Posterior cingulate gyrus (tissue), 11 donors: ENCODE measurements around the gene ZRANB3.
"Not testable (repeated sequence)": the region's sequence is repeated elsewhere in the genome, so short reads cannot be mapped to it uniquely, and the experiment has no call there.

Experiments used
- DNase-seq, 10 donors: peaks; one replicate each; pipeline versions ENCODE4 v3.0.0 to v3.0.0-alpha.2; 2020 to 2021; ENCODE audit warnings: mixed read lengths in 3 of 10
- intact Hi-C: fragments of 100-400 bp; cut with DNase I; formaldehyde crosslinking; loops from one replicate; pipeline ENCODE4 v1.15.1; 2023

ZRANB3 gene

DNA sequence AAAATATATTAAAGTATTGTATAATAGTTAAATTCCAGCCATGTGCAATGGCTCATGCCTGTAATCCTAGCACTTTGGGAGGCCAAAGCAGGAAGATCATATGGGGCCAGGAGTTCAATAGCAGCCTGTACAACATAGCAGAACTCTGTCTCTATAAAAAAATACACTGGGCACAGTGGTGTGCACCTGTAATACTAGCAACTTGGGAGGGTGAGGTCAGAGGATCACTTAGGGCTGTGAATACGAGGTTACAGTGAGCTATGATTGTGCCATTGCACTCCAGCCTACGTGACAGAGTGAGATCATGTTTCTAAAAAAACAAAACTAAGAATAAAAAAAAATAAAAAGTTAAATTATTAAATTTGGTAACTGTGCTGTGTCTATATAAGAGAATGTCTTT is 36.1 kb downstream of the ZRANB3 start:
- DNase-seq = no peak
- intact Hi-C loops = no loop called here

DNA sequence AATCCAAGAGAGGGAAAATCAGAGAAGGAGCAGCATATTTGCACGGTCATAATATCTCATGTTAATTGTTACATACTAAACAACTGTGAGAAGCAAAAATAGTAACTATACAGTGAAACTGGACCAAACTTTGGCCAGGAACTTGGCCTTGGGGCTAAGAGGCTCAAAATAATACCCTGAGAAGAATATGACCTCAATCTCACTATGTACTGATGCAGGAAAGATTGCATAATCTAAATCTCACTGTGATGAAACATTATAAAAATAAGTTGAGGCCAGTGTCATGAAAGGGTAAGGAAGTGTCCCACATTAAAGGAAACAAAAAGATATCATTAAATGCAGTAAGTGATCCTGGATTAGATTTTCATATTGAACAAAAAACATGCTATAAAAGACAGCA is 36.5 kb downstream of the ZRANB3 start:
- no peak for DNase-seq
- intact Hi-C loops = no loop called here

DNA sequence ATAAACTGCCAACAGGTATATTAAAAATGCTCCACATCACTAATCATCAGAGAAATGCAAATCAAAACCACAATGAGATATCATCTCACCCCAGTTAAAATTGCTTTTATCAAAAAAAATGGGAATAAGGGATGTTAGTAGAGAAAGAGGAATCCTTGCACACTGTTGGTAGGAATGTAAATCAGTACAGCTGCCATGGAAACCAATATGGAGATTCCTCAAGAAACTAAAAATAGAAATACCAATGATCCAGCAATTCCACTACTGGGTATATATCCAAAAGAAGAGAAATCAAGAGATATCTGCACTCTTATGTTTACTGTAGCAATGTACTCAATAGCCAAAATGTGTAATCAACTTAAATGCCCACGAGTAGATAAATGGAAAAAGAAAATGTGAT is 40.6 kb downstream of the ZRANB3 start:
- intact Hi-C loops = no loop called here
- no peak for DNase-seq

DNA sequence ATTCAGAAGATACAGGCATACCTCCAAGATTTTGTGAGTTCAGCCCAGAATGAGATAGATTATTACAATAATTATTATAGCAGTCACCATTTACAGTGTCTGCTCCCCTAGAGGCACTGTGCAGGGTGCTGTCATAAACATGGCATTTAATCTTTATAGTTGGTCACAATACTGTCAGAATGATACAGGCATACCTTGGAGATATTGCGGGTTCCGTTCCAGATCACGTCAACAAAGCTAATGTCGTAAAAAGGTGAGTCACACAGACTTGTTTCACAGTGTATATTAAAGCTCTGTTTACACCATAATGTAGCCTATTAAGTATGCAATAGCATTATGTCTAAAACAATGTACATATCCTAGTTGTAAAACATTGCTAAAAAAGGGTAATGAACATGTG is 45.6 kb downstream of the ZRANB3 start:
- intact Hi-C loops = no loop called here

DNA sequence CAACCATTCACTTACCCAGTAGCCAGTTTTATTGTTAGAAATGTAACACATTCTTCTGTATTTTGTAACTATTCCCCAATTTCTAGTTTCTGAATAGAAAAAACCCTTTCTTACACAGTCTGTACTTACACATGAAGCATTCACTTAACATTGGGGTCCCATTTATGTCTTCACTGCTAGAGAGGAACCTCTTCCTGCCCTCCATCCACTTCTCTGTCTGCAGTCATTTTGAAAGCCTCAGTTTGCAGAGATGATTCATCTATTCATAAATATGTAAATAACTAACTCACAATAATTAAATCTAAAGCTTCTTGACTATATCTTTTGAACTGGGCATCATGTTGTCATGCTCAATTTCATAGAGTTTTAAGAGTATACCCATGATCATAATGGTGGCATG is 55.9 kb downstream of the ZRANB3 start:
- intact Hi-C loops = no loop called here
- DNase-seq = no peak

More for the DNA sequence above, 45.6 kb downstream of the ZRANB3 start:
- DNase-seq = no peak

DNA sequence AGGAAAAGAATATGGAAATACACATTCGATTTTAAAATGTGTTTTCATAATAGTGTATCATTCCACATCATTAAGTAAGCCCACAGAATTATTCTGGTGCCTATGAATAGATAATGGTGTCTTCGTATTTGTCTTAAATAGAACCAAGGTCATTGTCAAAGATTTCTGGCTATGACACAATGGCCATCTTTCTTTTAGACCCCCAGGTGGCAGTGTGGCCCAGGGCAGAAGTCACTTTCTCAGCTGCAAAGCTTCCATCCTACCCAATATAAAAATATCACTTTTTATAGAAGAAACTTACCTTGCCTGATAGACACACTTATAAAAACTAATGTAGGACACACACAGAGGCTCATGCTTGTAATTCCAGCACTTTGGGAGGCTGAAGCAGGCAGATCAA is 57.5 kb downstream of the ZRANB3 start:
- DNase-seq = no peak
- intact Hi-C loops = no loop called here

DNA sequence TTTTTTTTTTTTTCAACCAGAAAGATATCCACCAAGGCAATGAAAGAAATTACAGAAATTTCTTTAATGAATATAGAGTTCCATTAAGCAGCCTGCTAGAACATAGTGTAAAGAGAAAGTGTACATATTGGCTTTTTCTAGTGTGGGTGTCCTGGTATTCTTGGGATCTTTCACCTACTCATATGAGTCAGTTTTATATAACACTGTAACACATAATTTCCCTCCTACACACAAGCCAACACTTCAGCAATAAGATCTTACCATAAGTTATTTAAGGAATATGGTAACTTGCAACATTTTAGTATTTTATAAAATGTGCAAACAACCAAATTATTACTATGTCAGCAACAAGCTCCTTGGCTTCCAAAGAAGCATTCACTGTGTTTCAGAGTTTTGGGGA is 59.9 kb downstream of the ZRANB3 start:
- DNase-seq = no peak
- intact Hi-C loops = no loop called here

DNA sequence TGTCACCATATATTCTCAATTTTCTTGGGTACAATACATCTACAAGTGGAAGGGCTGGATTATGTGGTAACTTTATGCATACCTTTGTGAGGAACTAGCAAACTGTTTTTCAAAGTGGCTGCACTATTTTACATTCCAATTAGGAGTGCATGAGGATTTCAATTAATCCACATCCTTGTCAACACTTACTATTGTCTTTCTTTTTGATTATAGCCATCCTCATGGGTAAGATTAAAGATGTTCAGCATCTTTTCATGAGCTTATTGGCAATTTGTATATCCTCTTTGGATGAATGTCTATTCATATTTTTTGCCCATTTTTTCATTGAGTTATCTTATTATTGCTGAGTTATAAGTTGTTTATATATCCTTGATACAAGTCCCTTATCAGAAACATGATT is 73.7 kb downstream of the ZRANB3 start:
- no peak for DNase-seq
- intact Hi-C loops = no loop called here

DNA sequence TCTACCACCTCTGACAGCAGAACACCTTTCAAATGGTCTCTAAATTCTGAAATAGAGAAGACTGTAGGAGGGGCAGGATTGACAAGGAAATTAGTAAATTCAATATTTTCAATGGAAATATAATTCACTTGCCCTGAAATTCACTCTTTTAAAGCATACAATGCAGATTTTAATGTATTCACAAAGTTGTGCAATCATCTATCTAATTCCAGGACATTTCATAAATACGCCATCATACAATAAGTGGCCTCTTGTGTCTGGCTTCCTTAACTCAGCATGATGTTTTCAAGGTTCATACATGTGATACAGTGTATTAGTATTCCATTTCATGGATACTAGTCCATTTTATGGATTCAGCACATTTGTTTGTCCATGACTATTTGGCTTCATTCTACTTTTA is 74.2 kb downstream of the ZRANB3 start:
- DNase-seq = no peak
- intact Hi-C loops = no loop called here

DNA sequence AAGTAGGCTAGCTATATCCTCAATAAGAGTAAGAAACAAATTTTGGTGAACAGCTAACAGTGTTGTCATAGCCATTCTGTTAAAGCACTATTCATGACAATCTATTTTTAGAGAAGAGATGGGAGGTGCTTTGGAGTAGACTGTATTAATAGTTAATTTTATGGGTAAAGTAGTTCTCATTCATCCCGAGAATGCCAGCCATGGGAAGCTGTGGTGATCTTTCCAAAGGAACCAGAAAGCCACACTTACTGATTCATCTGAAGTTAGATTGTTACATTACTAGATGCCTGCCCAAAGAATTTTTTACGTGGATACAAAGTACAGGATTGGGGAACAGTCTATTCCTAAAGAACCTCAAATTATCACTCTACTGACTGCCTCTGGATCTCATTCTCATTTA is 74.6 kb downstream of the ZRANB3 start:
- DNase-seq = no peak
- intact Hi-C loops = no loop called here

DNA sequence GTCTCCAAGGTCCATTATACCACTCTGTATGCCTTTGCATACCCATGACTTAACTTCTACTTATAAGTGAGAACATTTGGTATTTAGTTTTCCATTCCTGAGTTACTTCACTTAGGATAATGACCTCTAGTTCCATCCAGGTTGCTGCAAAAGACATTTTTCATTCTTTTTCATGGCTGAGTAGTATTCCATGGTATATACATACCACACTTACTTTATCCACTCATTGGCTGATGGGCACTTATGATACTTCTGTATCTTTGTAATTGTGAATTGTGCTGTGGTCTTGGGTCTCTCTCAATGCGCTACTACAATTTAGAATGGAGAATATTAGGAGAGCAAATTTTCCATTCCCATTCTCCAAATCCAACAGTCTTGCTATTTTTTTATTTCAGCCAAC is 76.4 kb downstream of the ZRANB3 start:
- intact Hi-C loops = no loop called here
- DNase-seq = no peak

DNA sequence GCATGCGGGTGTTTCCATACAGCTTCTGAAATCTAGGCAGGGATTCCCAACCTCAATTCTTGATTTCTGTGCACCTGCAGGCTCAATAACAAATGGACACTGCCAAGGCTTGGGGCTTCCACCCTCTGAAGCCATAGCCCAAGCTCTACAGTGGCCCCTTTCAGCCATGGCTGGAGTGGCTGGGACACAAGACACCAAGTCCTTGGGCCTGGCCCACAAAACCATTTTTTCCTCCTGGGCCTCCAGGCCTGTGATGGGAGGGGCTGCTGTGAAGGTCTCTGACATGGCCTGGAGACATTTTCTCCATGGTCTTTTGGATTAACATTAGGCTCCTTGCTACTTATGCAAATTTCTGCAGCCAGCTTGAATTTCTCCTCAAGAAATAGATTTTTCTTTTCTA is 78.0 kb downstream of the ZRANB3 start:
- DNase-seq, intact Hi-C loops: not testable (repeated sequence)

DNA sequence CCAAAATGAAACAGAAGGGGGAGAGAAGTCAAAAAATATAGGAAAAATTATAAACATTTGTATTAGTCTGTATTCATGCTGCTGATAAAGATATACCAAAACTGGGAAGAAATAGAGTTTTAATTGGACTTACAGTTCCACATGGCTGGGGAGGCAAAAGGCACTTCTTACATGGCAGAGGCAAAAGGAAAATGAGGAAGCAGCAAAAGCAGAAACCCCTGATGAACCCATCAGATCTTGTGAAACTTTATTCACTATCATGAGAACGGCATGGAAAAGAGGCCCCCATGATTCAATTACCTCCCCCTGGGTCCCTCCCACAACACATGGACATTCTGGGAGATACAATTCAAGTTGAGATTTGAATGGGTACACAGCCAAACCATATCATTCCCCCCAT is 79.1 kb downstream of the ZRANB3 start:
- DNase-seq = no peak
- intact Hi-C loops = no loop called here

DNA sequence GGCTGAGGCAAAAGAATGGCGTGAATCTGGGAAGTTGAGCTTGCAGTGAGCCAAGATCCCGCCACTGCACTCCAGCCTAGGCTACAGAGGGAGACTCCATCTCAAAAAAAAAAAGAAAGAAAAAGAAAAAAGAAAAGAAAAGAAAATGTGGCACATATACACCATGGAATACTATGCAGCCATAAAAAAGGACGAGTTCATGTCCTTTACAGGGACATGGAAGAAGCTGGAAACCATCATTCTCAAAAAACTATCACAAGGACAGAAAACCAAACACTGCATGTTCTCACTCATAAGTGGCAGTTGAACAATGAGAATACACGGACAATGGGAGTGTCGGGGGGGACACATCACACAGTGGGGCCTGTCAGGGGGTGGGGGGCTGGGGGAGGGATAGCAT is 88.0 kb downstream of the ZRANB3 start:
- intact Hi-C loops, DNase-seq: not testable (repeated sequence)

DNA sequence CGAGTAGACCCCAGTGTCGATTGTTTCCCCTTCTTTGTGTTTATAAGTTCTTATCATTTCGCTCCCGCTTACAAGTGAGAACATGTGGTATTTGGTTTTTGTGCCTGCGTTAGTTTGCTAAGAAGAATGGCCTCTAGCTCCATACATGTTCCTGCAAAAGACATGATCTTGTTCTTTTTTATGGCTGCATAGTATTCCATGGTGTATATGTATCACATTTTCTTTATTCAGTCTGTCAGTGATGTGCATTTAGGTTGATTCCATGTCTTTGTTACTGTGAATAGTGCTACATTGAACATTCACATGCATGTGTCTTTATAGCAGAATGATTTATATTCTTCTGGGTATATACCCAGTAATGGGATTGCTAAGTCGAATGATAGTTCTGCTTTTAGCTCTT is 95.9 kb downstream of the ZRANB3 start:
- DNase-seq, intact Hi-C loops: not testable (repeated sequence)

DNA sequence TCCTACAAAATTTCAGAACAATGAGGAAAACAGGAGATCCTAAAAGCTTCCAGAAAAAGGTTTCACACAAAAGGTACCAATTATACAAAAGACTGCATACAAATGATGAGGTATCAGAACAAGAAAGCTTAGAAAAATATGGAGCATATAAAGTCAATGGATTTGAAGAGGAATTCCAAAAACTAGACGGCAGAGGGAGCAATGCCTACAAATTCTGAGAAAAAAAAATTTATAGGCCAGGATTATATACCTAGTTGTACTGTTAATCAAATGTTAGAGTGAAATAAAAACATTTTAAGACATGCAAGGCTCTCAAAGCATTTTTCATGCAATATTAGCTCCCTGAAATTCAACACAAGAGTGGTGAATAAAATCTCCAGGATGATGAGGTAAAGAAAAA is 106.2 kb downstream of the ZRANB3 start:
- DNase-seq = no peak
- intact Hi-C loops = no loop called here

DNA sequence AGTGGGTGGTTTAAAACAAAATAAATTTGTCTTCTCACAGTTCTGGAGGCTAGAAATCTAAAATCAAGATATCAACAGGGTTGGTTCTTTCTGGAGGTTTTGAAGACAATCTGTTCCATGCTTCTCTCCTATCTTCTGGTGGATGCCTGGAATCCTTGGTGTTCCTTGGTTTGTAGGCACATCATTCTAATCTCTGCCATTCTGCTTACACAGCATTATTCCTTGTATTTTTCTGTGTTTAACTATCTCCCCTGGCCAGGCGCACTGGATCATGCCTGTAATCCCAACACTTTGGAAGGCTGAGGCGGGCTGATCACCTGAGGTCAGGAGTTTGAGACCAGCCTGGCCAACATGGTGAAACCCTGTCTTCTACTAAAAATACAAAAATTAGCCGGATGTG is 108.1 kb downstream of the ZRANB3 start:
- DNase-seq = no peak
- intact Hi-C loops = no loop called here

DNA sequence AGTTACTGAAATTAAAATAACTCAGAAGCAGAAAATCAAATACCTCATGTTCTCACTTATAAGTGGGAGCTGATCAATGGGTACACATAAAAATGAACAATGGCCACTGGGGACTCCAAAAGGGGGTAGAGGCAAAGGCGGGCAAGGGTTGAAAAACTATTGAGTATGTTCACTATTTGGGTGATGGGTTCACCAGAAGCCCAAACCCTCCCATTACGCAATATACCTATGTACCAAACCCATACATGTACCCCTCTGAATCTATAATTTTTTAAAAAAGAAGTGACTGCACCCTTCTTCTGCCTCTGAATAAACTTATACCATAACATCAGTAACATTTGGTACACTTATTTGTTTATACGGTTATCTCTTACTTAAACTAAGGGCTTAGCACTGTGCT is 119.4 kb downstream of the ZRANB3 start:
- DNase-seq = no peak
- intact Hi-C loops = no loop called here

DNA sequence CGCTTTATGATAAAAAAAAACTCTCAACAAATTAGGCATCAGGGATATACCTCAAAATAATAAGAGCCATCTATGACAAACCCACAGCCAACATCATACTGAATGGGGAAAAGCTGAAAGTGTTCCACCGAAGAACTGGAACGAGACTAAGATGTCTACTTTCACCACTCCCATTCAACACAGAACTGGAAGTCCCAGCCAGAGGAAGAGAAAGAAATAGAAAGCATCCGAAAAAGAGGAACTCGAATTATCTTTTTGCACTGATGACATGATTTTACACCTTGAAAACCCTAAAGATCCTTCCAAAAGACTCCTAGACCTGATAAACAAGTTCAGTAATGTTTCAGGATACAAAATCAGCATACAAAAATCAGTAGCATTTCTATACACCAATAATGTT is 121.6 kb downstream of the ZRANB3 start:
- no peak for DNase-seq
- intact Hi-C loops = no loop called here

DNA sequence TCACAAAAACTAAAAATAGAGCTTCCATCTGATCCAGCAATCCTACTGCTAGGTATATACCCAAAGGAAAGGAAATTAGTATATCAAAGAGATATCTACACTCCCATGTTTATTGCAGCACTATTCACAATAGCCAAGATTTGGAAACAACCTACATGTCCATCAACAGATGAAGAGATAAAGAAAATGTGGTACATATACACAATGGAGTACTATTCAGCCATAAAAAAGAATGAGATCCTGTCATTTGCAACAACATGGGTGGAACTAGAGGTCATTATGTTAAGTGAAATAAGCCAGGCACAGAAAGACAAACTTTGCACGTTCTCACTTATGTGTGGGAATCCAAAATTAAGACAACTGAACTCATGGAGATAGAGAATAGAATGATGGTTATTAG is 134.8 kb downstream of the ZRANB3 start:
- DNase-seq, intact Hi-C loops: not testable (repeated sequence)

DNA sequence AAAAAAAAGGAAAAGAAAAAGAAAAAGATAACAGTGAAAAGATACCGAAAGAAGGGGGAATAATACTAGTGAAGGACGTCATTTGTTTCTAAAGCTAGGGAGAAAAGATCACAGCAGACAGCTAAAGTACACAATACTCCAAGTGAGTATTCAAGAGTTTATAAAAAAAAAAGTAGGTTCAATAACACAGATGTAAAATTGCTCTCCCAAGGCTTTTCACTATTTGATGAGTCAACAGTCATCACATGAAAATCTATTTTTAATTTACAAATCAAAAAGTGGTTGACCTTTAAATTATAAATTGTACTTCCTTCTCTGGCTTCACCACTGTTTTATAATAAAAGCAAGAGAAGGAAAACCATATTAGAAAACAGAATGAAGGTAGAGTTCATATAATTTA is 144.0 kb downstream of the ZRANB3 start:
- intact Hi-C loops = no loop called here
- no peak for DNase-seq

DNA sequence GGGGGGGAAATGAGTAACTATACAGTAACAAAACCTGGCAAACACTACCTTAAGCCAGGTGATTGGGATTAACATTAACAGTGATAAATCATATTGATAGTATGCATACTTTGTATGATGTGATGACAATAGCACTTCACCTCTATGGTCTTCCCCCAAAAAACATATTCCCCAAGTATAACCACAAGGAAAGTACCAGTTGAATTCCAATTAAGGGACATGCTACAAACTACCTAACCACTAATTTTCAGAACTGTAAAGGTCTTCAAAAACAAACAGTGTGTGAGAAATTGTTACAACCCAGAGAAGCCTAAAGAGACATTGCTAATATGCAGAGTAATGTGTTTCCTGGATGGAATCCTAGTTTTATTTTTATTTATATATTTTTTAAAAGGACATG is 152.4 kb downstream of the ZRANB3 start:
- intact Hi-C loops = no loop called here
- DNase-seq = no peak

DNA sequence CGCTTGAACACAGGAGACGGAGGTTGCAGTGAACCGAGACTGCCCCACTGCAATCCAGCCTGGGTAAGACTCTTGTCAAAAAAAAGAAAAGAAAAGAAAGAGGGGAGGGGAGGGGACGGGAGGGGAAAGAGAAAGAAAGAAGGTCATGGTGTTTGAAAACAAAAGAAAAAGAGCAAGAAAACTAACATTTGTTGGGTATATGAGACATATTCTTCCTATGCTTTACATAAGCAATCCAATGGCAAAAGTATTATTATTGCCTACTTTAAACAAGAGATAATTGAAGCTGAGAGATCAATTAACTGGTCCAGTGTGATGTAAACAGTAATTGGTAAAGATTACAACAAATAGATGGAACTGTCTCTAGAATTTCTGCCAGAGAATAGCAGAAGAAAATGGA is 157.3 kb downstream of the ZRANB3 start:
- no peak for DNase-seq
- intact Hi-C loops = no loop called here

DNA sequence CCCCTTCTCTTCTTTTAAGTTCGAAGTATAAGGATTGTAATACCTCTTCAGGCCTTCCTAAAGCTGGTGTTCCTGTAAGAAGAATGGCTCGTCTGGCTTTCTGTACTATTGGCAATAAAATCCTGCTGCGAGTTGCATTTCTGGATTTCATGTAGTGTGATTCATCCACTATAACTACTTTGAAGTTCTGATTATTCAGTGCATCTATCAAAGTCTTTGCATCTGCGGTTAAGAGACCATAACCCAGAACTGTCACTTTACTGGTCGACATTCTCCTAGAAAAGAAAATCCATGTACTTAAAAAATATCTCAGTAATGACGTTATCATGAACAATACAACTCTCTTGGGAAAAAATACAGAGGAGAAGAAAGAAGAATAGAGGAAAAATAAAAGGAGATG is 181.1 kb downstream of the ZRANB3 start:
- intact Hi-C loops = no loop called here
- no peak for DNase-seq
